Melanocyte of skin (primary cell): ENCODE results near the gene OR4S2. TPM values are rescaled to one million over a fixed set of nuclear protein-coding genes. Genes with fewer than 3 reads are reported as not detected.

Experiments used
- total RNA-seq, 2 donors: library from RNA; depleted of rRNA; stranded (reverse); fragments of >200 nt; gene quantifications; 2 replicates each; pipeline ENCODE4 v1.2.3, GENCODE V29; 2012

The OR4S2 gene, protein sequence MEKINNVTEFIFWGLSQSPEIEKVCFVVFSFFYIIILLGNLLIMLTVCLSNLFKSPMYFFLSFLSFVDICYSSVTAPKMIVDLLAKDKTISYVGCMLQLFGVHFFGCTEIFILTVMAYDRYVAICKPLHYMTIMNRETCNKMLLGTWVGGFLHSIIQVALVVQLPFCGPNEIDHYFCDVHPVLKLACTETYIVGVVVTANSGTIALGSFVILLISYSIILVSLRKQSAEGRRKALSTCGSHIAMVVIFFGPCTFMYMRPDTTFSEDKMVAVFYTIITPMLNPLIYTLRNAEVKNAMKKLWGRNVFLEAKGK
- total RNA-seq = not detected

DNA sequence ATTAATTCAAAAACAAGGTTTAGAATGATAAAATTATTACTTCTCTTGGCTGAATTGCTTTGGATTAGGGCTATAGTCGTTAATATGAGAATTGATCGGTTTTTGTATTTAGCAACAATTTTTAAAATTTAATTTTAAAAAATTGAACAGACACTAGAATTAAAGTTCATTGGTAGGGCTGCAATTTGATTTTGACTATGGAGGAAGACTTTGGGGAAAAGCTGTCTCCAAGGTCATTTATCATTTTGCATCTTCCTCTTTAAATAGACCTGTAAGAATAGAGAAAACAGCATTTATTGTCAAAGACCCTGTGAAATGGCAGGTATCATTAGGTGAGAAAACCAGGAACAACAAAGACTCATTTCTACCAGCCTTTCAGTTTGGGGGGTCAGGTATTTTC is at the start of gene OR4S2:
Gene OR4S2 (plus strand): TSS at position 301 of the 400 bp plus-strand sequence. CDS start 2,577 bp downstream, outside the sequence.

DNA sequence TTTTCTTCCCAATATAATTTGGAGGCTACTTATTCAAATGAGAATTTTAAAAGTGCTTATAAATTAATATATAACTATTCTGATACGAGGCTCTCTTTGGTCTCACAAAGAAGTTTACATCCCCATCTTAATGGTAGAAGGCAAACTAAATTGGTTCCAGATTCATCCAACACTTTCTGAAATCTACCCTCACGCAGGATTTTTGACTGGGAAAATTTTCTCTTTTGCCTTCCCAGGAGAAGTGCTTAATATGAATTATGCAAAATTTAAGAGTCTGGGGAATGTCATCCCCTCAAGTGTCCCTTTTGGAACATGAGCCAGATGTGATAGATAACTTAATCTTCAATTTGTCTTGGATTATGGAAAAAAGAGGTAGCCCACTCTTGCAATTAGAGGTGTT is 40.6 kb upstream of the OR4S2 start, which contains the start of gene OR4C11:
Gene OR4C11 (minus strand): TSS at position 101 of the 400 bp plus-strand sequence. CDS start 3,272 bp downstream, outside the sequence.

DNA sequence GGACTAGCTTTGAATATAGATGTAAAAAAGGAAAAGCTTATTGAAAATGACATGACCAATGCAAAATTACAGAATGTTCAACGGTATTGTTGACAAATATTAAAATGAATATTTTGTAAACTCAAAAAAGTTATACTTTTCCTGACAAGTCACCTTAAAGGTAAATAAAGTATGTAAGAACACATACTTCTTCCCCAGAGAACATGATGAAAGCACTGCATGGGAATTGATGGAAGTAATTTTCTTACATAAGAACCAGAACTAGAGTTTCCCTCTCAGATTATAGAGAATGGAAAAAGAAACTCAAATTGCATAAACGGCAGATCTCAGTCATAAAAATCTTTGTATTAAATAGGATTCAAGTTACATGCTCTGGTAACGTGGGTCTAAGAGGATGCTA is 13.3 kb upstream of the OR4S2 start, which contains the start of gene OR4P4:
Gene OR4P4 (plus strand): TSS at position 301 of the 400 bp plus-strand sequence.

DNA sequence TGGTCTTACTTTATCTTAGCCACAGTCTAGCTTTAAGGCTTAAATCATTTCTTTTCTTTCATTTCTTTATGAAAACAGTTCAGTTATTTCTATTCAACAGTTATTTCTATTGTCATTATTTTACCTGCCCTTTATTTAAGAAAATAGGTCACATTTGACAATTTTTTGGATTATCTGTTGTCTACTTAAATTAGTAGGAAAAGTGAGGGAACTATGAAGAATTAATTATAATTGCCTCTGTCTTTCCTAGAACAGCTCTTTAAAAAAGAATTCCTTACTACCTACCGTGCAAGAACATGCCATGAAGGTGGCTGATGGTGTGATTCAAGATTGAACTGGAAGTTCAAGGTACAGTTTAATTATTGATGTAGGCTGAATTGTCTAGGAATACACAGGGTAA is 13.8 kb downstream of the OR4S2 start, which contains the start of gene OR4C6:
Gene OR4C6 (plus strand): TSS at position 301 of the 400 bp plus-strand sequence. CDS start 2,966 bp downstream, outside the sequence.

Other genes starting within 250 kb of the OR4S2 start
- not detected for gene OR4C15, start 93.9 kb upstream of the OR4S2 start, total RNA-seq
- gene OR4C16, start 76.2 kb upstream of the OR4S2 start, total RNA-seq = not detected
- gene OR4C11, start 40.7 kb upstream of the OR4S2 start, total RNA-seq = not detected
- not detected for gene OR4P4, start 13.2 kb upstream of the OR4S2 start, total RNA-seq
- gene OR4C6, start 13.9 kb downstream of the OR4S2 start, total RNA-seq = not detected
- not detected for gene OR5D13, start 125.1 kb downstream of the OR4S2 start, total RNA-seq
- gene OR5D14, start 147.2 kb downstream of the OR4S2 start, total RNA-seq = not detected
- not detected for gene OR5L1, start 163.0 kb downstream of the OR4S2 start, total RNA-seq
- not detected for gene OR5D18, start 171.3 kb downstream of the OR4S2 start, total RNA-seq
- gene OR5L2, start 178.9 kb downstream of the OR4S2 start, total RNA-seq = not detected
- not detected for gene OR5D16, start 190.4 kb downstream of the OR4S2 start, total RNA-seq
- gene TRIM51, start 235.0 kb downstream of the OR4S2 start, total RNA-seq = 1 to 10 TPM; 1.3 to 2.8 TPM